PFSK-1 (cell line): ENCODE data around the gene GGCX.

ENCODE experiments used
- POLR2AphosphoS5 ChIP-seq: IDR thresholded peaks from 2 replicates; pipeline ENCODE4 v1.6.1; 2012; ENCODE audit warnings: low read depth, mild to moderate bottlenecking, control low read depth, low read length, moderate library complexity
- SIN3A ChIP-seq: IDR thresholded peaks from 2 replicates; pipeline ENCODE4 v1.6.1; 2012; ENCODE audit warnings: mild to moderate bottlenecking, low read length, moderate library complexity, borderline replicate concordance; ENCODE audit not compliant: insufficient read depth
- TAF1 ChIP-seq: IDR thresholded peaks from 2 replicates; pipeline ENCODE4 v1.6.1; 2012; ENCODE audit warnings: low read length, control low read depth, borderline replicate concordance; ENCODE audit not compliant: insufficient read depth
- TF ChIP-seq, protein P1 (sequence below), 2 experiments: IDR thresholded peaks; 2 replicates each; pipeline versions ENCODE4 v1.6.1 to v1.8.0; 2011 to 2012; ENCODE audit warnings: low read depth in 2 of 2, low read length in 2 of 2, control low read depth in 1 of 2, inconsistent platforms in 1 of 2, mild to moderate bottlenecking in 1 of 2, moderate library complexity in 1 of 2; ENCODE audit not compliant: insufficient read depth in 1 of 2

DNA sequence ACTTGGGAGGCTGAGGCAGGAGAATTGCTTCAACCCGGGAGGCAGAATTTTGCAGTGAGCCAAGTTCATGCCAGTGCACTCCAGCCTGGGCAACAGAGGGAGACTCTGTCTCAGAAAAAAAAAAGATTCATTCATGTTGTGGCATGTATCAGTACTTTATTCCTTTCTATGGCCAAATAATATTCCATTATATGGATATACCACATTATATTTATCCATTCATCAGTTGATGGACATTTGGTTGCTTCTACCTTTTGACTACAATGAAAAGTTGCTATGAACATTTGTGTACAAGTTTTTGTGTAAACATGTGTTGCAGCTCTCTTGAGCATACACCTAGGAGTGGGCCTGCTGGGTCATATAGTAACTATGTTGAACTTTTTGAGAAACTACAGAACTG is 31.5 kb downstream of the GGCX start:
- TF ChIP-seq, protein P1, sequence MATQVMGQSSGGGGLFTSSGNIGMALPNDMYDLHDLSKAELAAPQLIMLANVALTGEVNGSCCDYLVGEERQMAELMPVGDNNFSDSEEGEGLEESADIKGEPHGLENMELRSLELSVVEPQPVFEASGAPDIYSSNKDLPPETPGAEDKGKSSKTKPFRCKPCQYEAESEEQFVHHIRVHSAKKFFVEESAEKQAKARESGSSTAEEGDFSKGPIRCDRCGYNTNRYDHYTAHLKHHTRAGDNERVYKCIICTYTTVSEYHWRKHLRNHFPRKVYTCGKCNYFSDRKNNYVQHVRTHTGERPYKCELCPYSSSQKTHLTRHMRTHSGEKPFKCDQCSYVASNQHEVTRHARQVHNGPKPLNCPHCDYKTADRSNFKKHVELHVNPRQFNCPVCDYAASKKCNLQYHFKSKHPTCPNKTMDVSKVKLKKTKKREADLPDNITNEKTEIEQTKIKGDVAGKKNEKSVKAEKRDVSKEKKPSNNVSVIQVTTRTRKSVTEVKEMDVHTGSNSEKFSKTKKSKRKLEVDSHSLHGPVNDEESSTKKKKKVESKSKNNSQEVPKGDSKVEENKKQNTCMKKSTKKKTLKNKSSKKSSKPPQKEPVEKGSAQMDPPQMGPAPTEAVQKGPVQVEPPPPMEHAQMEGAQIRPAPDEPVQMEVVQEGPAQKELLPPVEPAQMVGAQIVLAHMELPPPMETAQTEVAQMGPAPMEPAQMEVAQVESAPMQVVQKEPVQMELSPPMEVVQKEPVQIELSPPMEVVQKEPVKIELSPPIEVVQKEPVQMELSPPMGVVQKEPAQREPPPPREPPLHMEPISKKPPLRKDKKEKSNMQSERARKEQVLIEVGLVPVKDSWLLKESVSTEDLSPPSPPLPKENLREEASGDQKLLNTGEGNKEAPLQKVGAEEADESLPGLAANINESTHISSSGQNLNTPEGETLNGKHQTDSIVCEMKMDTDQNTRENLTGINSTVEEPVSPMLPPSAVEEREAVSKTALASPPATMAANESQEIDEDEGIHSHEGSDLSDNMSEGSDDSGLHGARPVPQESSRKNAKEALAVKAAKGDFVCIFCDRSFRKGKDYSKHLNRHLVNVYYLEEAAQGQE (IDR thresholded peaks at IDR 0.05; ENCODE audit: insufficient read depth in 1 of 2, low read depth in 2 of 2, low read length in 2 of 2): no peak
- TF ChIP-seq SIN3A (no peak), POLR2AphosphoS5 (no peak), TAF1 (no peak)
